ENCODE results near the gene SLC17A9.

DNA sequence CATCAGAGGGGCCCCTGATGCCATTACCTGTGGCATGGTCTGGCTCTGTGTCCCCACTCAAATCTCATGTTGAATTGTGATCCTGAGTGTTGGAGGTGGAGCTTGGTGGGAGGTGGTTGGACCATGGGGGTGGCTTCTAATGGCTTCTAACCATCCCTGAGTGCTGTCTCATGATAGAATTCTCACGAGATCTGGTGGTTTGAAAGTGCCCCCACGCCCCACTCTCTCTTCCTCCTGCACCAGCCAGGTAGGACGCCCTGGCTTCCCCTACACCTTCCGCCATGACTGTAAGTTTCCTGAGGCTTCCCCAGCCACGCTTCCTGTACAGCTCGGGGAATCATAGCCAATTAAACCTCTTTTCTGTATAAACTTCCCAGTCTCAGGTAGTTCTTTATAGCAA lies 39.4 kb downstream of the SLC17A9 start:
- TF ChIP-seq, protein P1, sequence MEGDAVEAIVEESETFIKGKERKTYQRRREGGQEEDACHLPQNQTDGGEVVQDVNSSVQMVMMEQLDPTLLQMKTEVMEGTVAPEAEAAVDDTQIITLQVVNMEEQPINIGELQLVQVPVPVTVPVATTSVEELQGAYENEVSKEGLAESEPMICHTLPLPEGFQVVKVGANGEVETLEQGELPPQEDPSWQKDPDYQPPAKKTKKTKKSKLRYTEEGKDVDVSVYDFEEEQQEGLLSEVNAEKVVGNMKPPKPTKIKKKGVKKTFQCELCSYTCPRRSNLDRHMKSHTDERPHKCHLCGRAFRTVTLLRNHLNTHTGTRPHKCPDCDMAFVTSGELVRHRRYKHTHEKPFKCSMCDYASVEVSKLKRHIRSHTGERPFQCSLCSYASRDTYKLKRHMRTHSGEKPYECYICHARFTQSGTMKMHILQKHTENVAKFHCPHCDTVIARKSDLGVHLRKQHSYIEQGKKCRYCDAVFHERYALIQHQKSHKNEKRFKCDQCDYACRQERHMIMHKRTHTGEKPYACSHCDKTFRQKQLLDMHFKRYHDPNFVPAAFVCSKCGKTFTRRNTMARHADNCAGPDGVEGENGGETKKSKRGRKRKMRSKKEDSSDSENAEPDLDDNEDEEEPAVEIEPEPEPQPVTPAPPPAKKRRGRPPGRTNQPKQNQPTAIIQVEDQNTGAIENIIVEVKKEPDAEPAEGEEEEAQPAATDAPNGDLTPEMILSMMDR (IDR thresholded peaks at IDR 0.05), result no peak
- TF ChIP-seq POLR2A (IDR thresholded peaks at IDR 0.05), result no peak

Measured in adrenal gland (tissue), 5 donors.